GM12875 (cell line): ENCODE measurements around the gene NEK11.

Source experiments
- H3K4me3 ChIP-seq: one replicate; pipeline ENCODE4 v1.5.1; 2011; ENCODE audit warnings: low read depth, low read length, control low read depth
- CTCF ChIP-seq: IDR thresholded peaks from 2 replicates; pipeline ENCODE4 v1.5.1; 2011; ENCODE audit warnings: low read depth, mild to moderate bottlenecking, control low read depth, inconsistent platforms, low read length, moderate library complexity, borderline replicate concordance; ENCODE audit not compliant: insufficient read depth

Gene NEK11

GRCh38 chr3:131232711-131233267 is 206.1 kb downstream of the NEK11 start:
- H3K4me3 ChIP-seq: no peak overlapping the region
- no peak for TF ChIP-seq CTCF

- no peak for TF ChIP-seq CTCF
- no peak overlapping the region for H3K4me3 ChIP-seq
These were observed 207.4 kb downstream of the NEK11 start for GRCh38 chr3:131233900-131234668.

GRCh38 chr3:131236421-131236820 is 209.7 kb downstream of the NEK11 start:
- H3K4me3 ChIP-seq: no peak overlapping the region
- TF ChIP-seq CTCF: no peak

DNA sequence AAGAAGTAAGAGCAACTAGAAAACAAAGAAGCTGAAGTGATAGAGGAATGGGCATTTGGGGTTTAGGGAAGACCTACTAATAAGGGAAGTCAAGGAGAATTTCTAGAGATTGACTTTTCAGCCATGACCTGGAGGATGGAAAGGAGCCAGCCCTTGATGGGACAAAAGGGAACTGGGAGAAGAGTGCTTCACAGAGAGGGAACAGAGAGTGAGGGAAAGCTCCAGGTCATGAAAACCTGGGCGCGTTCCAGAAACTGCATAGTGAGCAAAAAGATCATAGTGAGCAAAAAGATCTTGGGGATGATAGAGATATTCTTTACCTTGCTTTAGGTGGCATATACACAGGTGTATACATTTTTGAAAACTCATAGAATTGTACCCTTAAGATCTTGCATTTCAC is 211.8 kb downstream of the NEK11 start:
- no peak for TF ChIP-seq CTCF
- no peak overlapping the region for H3K4me3 ChIP-seq

- no peak overlapping the region for H3K4me3 ChIP-seq
- TF ChIP-seq CTCF: no peak
These were observed 212.6 kb downstream of the NEK11 start for GRCh38 chr3:131239267-131239666.

- H3K4me3 ChIP-seq: no peak overlapping the region
- TF ChIP-seq CTCF: no peak
These were observed 215.5 kb downstream of the NEK11 start for GRCh38 chr3:131242201-131242600.

GRCh38 chr3:131250466-131250865 is 223.8 kb downstream of the NEK11 start:
- no peak for TF ChIP-seq CTCF
- no peak overlapping the region for H3K4me3 ChIP-seq
